ENCODE data around the gene STRN3. TPM values are rescaled to one million over a fixed set of nuclear protein-coding genes. Genes with fewer than 3 reads are reported as not detected.
"Not testable (repeated sequence)": the region's sequence is repeated elsewhere in the genome, so short reads cannot be mapped to it uniquely, and the experiment has no call there.

The STRN3 gene
- total RNA-seq, 1 donor from 2014 or later, result 35.0 TPM

- Histone ChIP-seq H3K27me3 (no peaks in the 10 kb centered on the region), H3K4me3 (no peak overlapping the region), H3K27ac (no peak overlapping the region), H3K9me3 (no peaks in the 10 kb centered on the region), H3K36me3 (peaks cover 37% of the 10 kb centered on the region), H3K4me1 (no peaks in the 10 kb centered on the region)
- DNase-seq, result no peak
- intact Hi-C loops (cut with DNase I), result no loop called here
- TF ChIP-seq CTCF (IDR thresholded peaks at IDR 0.05), result no peak
- no peak for ATAC-seq
Measured at GRCh38 chr14:30940886-30941285, 85.3 kb downstream of the STRN3 start.

- H3K27ac ChIP-seq, result no peak overlapping the region
- no peaks in the 10 kb centered on the region for H3K27me3 ChIP-seq
- peaks cover 43% of the 10 kb centered on the region for H3K36me3 ChIP-seq
- ATAC-seq, result no peak
- no peak for DNase-seq
- H3K4me1 ChIP-seq, result no peaks in the 10 kb centered on the region
- intact Hi-C loops (cut with DNase I), result no loop called here
- no peak overlapping the region for H3K4me3 ChIP-seq
- H3K9me3 ChIP-seq, result no peaks in the 10 kb centered on the region
- TF ChIP-seq CTCF (IDR thresholded peaks at IDR 0.05), result no peak
Measured at GRCh38 chr14:30938617-30939016, 87.6 kb downstream of the STRN3 start.

GRCh38 chr14:30935445-30935844, 90.7 kb downstream of the STRN3 start:
- H3K9me3 ChIP-seq, result no peaks in the 10 kb centered on the region
- H3K27me3 ChIP-seq, result no peaks in the 10 kb centered on the region
- intact Hi-C loops (cut with DNase I), result no loop called here
- ATAC-seq (no peak), DNase-seq (no peak)
- no peak for TF ChIP-seq CTCF (IDR thresholded peaks at IDR 0.05)
- no peaks in the 10 kb centered on the region for H3K4me1 ChIP-seq
- no peak overlapping the region for H3K4me3 ChIP-seq
- H3K36me3 ChIP-seq, result peaks cover 35% of the 10 kb centered on the region
- H3K27ac ChIP-seq, result no peak overlapping the region

GRCh38 chr14:30933937-30934336, 92.2 kb downstream of the STRN3 start:
- ATAC-seq; H3K4me1 ChIP-seq; DNase-seq; H3K4me3 ChIP-seq; H3K27ac ChIP-seq; intact Hi-C loops (cut with DNase I); H3K9me3 ChIP-seq; H3K27me3 ChIP-seq: not testable (repeated sequence)
- peaks cover 35% of the 10 kb centered on the region for H3K36me3 ChIP-seq

- no peak overlapping the region for H3K27ac ChIP-seq
- TF ChIP-seq CTCF (IDR thresholded peaks at IDR 0.05), result no peak
- no peaks in the 10 kb centered on the region for H3K9me3 ChIP-seq
- DNase-seq (no peak), ATAC-seq (no peak)
- H3K4me3 ChIP-seq, result no peak overlapping the region
- intact Hi-C loops (cut with DNase I), result no loop called here
- no peaks in the 10 kb centered on the region for H3K27me3 ChIP-seq
- H3K4me1 ChIP-seq, result no peaks in the 10 kb centered on the region
- peaks cover 9% of the 10 kb centered on the region for H3K36me3 ChIP-seq
Measured at GRCh38 chr14:30928462-30928861, 97.7 kb downstream of the STRN3 start.

- no peak for DNase-seq
- no peaks in the 10 kb centered on the region for H3K4me1 ChIP-seq
- H3K4me3 ChIP-seq, result no peak overlapping the region
- no peak overlapping the region for H3K27ac ChIP-seq
- no peaks in the 10 kb centered on the region for H3K9me3 ChIP-seq
- no peak for ATAC-seq
- intact Hi-C loops (cut with DNase I), result no loop called here
- no peak for TF ChIP-seq CTCF (IDR thresholded peaks at IDR 0.05)
- no peaks in the 10 kb centered on the region for H3K27me3 ChIP-seq
- H3K36me3 ChIP-seq, result peaks cover 5% of the 10 kb centered on the region
Measured at GRCh38 chr14:30925254-30925653, 100.9 kb downstream of the STRN3 start.

Measured in upper lobe of right lung (tissue), 1 donor.